Measurements from ENCODE around the gene TBC1D2B.

DNA sequence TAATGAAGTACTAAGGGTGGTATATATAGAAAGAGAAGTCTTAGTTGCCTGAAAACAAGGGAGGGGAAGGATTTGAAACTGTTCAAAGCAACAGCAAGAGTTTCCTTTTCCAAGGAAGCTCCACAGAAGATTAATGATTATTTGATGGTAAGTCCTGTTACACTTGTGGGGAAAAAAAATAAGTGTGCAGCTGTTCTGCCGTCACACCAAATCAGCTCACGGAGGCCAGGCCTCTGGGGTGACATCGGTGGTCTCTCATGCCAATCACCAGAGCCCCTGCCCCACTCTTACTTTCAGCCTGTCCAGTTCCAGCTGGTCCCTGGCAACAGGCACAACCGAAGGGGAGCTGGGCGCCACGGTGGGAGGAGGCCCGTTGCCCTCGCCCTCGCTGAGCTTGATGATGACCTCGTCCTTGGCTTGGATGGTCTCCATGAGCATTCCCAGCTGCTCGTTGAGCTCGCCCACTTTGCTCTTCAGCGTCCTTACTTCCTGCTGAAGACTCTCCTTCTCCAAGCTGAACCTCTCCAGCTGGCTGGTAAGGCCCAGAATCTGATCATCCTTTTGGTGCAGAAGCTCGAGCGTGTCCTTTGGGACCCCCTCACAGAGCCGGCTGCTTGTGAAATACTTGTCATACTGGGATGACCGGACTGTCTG, 53.5 kb downstream of the TBC1D2B start:
- TF ChIP-seq CEBPB (IDR thresholded peaks at IDR 0.05; ENCODE audit: low read depth, low read length) (no peak), CTCF (conservative IDR thresholded peaks at IDR 0.05; ENCODE audit: low read depth, low read length) (no peak), MAFK (IDR thresholded peaks at IDR 0.05; ENCODE audit: low read depth, low read length) (no peak), POLR2A (IDR thresholded peaks at IDR 0.05; ENCODE audit: low read depth, low read length) (no peak)

All from IMR-90 (cell line).